Psoas muscle (tissue), 8 donors: ENCODE data around the gene NBPF3. TPM values are rescaled to one million over a fixed set of nuclear protein-coding genes. Genes with fewer than 3 reads are reported as not detected.

Experiments
- ATAC-seq, 4 donors: fragments of 200-7000 bp; cut with Tn5 transposase; one replicate each; pipeline ENCODE4 v1.9.1; 2020; ENCODE audit warnings: moderate library complexity in 3 of 4, mild to moderate bottlenecking in 2 of 4
- DNase-seq, 2 donors: peaks; one replicate each; pipeline ENCODE4 v3.0.0-alpha.2; 2020
- H3K27ac ChIP-seq: fragments of 200-600 bp; one replicate; pipeline ENCODE4 v1.8.0; 2022
- H3K27me3 ChIP-seq, 3 donors: fragments of 200-600 bp in 1 of 3; one replicate each; pipeline versions ENCODE4 v1.6.1 to v1.8.0; 2013 to 2022; ENCODE audit warnings: low read length in 2 of 3, mild to moderate bottlenecking in 2 of 3, moderate library complexity in 1 of 3; ENCODE audit not compliant: insufficient read depth in 3 of 3
- H3K36me3 ChIP-seq, 2 donors: fragments of 200-600 bp in 1 of 2; one replicate each; pipeline versions ENCODE4 v1.6.1 to v1.8.0; 2013 to 2022; ENCODE audit warnings: low read depth in 1 of 2, mild to moderate bottlenecking in 1 of 2, moderate library complexity in 1 of 2; ENCODE audit not compliant: insufficient read depth in 1 of 2
- H3K4me1 ChIP-seq: fragments of 200-600 bp; one replicate; pipeline ENCODE4 v1.8.0; 2022
- H3K4me3 ChIP-seq: fragments of 200-600 bp; one replicate; pipeline ENCODE4 v1.8.0; 2022; ENCODE audit warnings: mild to moderate bottlenecking
- H3K9me3 ChIP-seq: fragments of 200-600 bp; one replicate; pipeline ENCODE4 v1.8.0; 2022
- CTCF ChIP-seq: fragments of 200-600 bp; IDR thresholded peaks from one replicate; pipeline ENCODE4 v1.8.0; 2022; ENCODE audit warnings: antibody characterized with exemption
- WGBS, 3 donors: extraction: QIAGEN DNeasy Blood & Tissue Kit; methylation state at CpG; one replicate each; pipeline versions ENCODE4 v1.1.6 to v1.1.7; 2013; 5-methylcytosine and 5-hydroxymethylcytosine counted together
- intact Hi-C, 2 donors: fragments of 100-400 bp; cut with DNase I; formaldehyde crosslinking; loops; one replicate each; pipeline versions ENCODE4 v1.11.0 to v1.14.2; 2022
- polyA plus RNA-seq, 3 donors: library from polyadenylated mRNA; stranded (reverse); fragments of 200-250 nt; gene quantifications; one replicate each; pipeline ENCODE4 v1.2.3, GENCODE V29; 2013
- total RNA-seq, 4 donors: library from RNA; stranded (reverse); fragmentation: NEBNext Ultra II Directional in 2 of 4; extraction: Animal tissue kit (Norgen Biotek cat#: 25700) in 2 of 4; gene quantifications; one replicate each; pipeline versions ENCODE4 v1.2.1 to v1.2.4, GENCODE V29; 2021 to 2023
- donor health status: healthy with polysubstance abuse.
- donor health status: DM: no; HTN: no; CAD: no; lungs with moderate emphysema.
- donor health status: Bipolar disorder and iron deficiency.
- donor health status: healthy.
- donor health status: DM: yes; HTN: yes; CAD: no.
- donor health status: DM: no; HTN: no; CAD: no.
- donor health status: DM: no; HTN: no; CAD: no.
- donor health status: DM: yes; HTN: yes; CAD: no.

The NBPF3 gene
- total and polyA plus RNA-seq, 7 donors: 0.10 to 1.9 (median 0.89) TPM

- no peak for TF ChIP-seq CTCF
- no peak overlapping the region for H3K4me3 ChIP-seq
- intact Hi-C loops: loop anchor here (2.0 to 5.0 kb wide), 2 partner anchors 146 to 148 kb away; no protein-coding TSS in a partner anchor
- DNase-seq (no peak), ATAC-seq (no peak)
- H3K9me3 ChIP-seq: no peaks in the 10 kb centered on the region
- H3K36me3 ChIP-seq: no peaks in the 10 kb centered on the region
- no peaks in the 10 kb centered on the region for H3K4me1 ChIP-seq
- 82 to 93% (median 83%) methylated on average over 9 of the region's 9 CpGs for WGBS, 3 donors
- no peak overlapping the region for H3K27ac ChIP-seq
- peaks cover 0 to 55% (median 14%) of the 10 kb centered on the region in 3 donors for H3K27me3 ChIP-seq
Observed at GRCh38 chr1:21510885-21511578, 71.1 kb downstream of the NBPF3 start.

GRCh38 chr1:21511579-21512522 lies 71.9 kb downstream of the NBPF3 start:
- WGBS, 3 donors: 49 to 59% (median 54%) methylated on average over 11 of the region's 11 CpGs
- no peak for TF ChIP-seq CTCF
- Histone ChIP-seq H3K36me3 (no peaks in the 10 kb centered on the region), H3K9me3 (no peaks in the 10 kb centered on the region), H3K4me1 (no peaks in the 10 kb centered on the region), H3K27ac (no peak overlapping the region), H3K27me3 (peaks cover 0 to 52% (median 14%) of the 10 kb centered on the region in 3 donors), H3K4me3 (no peak overlapping the region)
- peak; percentile 52 to 77 (median 70) for ATAC-seq
- intact Hi-C loops: loop anchor here (2.0 to 5.0 kb wide), 2 partner anchors 145 to 147 kb away; no protein-coding TSS in a partner anchor
- peak; percentile 75 to 77 for DNase-seq

GRCh38 chr1:21514245-21514644 lies 74.3 kb downstream of the NBPF3 start:
- ATAC-seq (no peak), DNase-seq (no peak)
- no peaks in the 10 kb centered on the region for H3K9me3 ChIP-seq
- peaks cover 0 to 28% (median 13%) of the 10 kb centered on the region in 3 donors for H3K27me3 ChIP-seq
- H3K4me3 ChIP-seq: no peak overlapping the region
- 85 to 86% (median 86%) methylated on average over 5 of the region's 5 CpGs for WGBS, 3 donors
- no peak for TF ChIP-seq CTCF
- no peak overlapping the region for H3K27ac ChIP-seq
- intact Hi-C loops: loop anchor here in 1 of 2 donors (5.0 kb wide), 1 partner anchor 143 kb away; no protein-coding TSS in a partner anchor
- H3K36me3 ChIP-seq: no peaks in the 10 kb centered on the region
- no peaks in the 10 kb centered on the region for H3K4me1 ChIP-seq

GRCh38 chr1:21517161-21517589 lies 77.2 kb downstream of the NBPF3 start:
- WGBS, 3 donors: 78 to 81% (median 80%) methylated on average over 3 of the region's 3 CpGs

More at GRCh38 chr1:21517161-21517589, 77.2 kb downstream of the NBPF3 start:
- DNase-seq (no peak), ATAC-seq (no peak)
- TF ChIP-seq CTCF: no peak
- H3K4me3 ChIP-seq: no peak overlapping the region
- intact Hi-C loops: no loop called here
- H3K27ac ChIP-seq: no peak overlapping the region
- H3K4me1 ChIP-seq: no peaks in the 10 kb centered on the region
- no peaks in the 10 kb centered on the region for H3K9me3 ChIP-seq
- H3K27me3 ChIP-seq: peaks cover 0 to 8% (median 4%) of the 10 kb centered on the region in 3 donors
- H3K36me3 ChIP-seq: no peaks in the 10 kb centered on the region
